DOHH2 (cell line): ENCODE data around the gene NXPH3.

Source experiments
- H3F3A ChIP-seq: fragments of 200-600 bp; sonication (generic), shearing (Covaris generic); 2 replicates; pipeline ENCODE4 v1.6.0; 2016; ENCODE audit warnings: antibody characterized with exemption, mild to moderate bottlenecking; ENCODE audit not compliant: control insufficient read depth, insufficient read depth
- H3K27ac ChIP-seq: fragments of 200-600 bp; sonication (generic); 2 replicates; pipeline ENCODE4 v1.5.1; 2014; ENCODE audit warnings: low read depth, mild to moderate bottlenecking, low read length, moderate library complexity
- H3K27me3 ChIP-seq: fragments of 200-600 bp; sonication (generic); 2 replicates; pipeline ENCODE4 v1.6.1; 2014; ENCODE audit warnings: mild to moderate bottlenecking, low read length, mixed read lengths; ENCODE audit not compliant: control insufficient read depth
- H3K36me3 ChIP-seq: fragments of 200-600 bp; sonication (generic); 2 replicates; pipeline ENCODE4 v1.6.1; 2014; ENCODE audit warnings: mild to moderate bottlenecking, low read length, moderate library complexity, mixed read lengths; ENCODE audit not compliant: control insufficient read depth
- H3K4me1 ChIP-seq: fragments of 200-600 bp; sonication (generic); 2 replicates; pipeline ENCODE4 v1.6.1; 2014; ENCODE audit warnings: mild to moderate bottlenecking, low read length, mixed read lengths; ENCODE audit not compliant: control insufficient read depth
- H3K4me2 ChIP-seq: fragments of 200-600 bp; sonication (generic); 2 replicates; pipeline ENCODE4 v1.6.0; 2014; ENCODE audit warnings: mild to moderate bottlenecking, low read length, moderate library complexity
- H3K4me3 ChIP-seq: fragments of 200-600 bp; sonication (generic); 2 replicates; pipeline ENCODE4 v1.5.1; 2014; ENCODE audit warnings: mild to moderate bottlenecking, low read length, mixed read lengths
- H3K79me2 ChIP-seq: fragments of 200-600 bp; sonication (generic); 2 replicates; pipeline ENCODE4 v1.6.1; 2014; ENCODE audit warnings: mild to moderate bottlenecking, low read length, mixed read lengths; ENCODE audit not compliant: control insufficient read depth
- H3K9me2 ChIP-seq: fragments of 200-600 bp; sonication (generic); replicated peaks from 2 replicates; pipeline ENCODE4 v1.6.1; 2014; ENCODE audit warnings: mild to moderate bottlenecking, low read length, mixed read lengths; ENCODE audit not compliant: control insufficient read depth
- H3K9me3 ChIP-seq: fragments of 200-600 bp; sonication (generic); 2 replicates; pipeline ENCODE4 v1.6.1; 2014; ENCODE audit warnings: antibody characterized with exemption, low read length, mixed read lengths; ENCODE audit not compliant: control insufficient read depth, insufficient read depth
- H4K20me1 ChIP-seq: fragments of 200-600 bp; sonication (generic); 2 replicates; pipeline ENCODE4 v1.6.0; 2014; ENCODE audit warnings: low read depth, mild to moderate bottlenecking, antibody characterized with exemption, low read length, moderate library complexity; ENCODE audit not compliant: control insufficient read depth, insufficient read depth
- EZH2phosphoT487 ChIP-seq: fragments of 200-600 bp; sonication (generic); IDR thresholded peaks from 2 replicates; pipeline ENCODE4 v1.6.1; 2017; ENCODE audit warnings: borderline replicate concordance, mild to moderate bottlenecking, antibody characterized with exemption, low read length, moderate library complexity, mixed read lengths
- TF ChIP-seq, protein P1 (sequence below): fragments of 200-600 bp; sonication (generic); IDR thresholded peaks from one replicate; pipeline ENCODE4 v1.5.1; 2014; ENCODE audit warnings: antibody characterized with exemption, mild to moderate bottlenecking, low read depth, low read length; ENCODE audit not compliant: poor library complexity, severe bottlenecking

The NXPH3 gene

DNA sequence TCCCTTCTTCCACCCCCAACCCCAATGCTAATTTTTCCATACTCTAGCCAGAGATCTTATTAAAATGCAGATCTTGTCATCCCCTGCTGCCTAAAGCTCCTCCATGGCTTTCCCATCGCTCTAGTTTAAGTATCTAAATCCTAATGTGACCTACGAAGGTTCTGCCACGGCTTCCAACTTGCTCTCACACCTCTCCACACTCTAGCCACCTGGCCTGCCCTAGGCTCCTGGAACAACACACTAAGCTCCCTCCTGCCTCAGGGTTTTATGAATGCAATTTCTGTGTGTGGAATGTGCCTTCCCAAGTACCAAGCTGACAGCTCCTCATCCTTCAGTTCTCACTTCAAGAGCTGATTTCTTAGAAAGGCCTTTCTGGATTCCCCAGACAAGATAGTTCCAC is 16.6 kb downstream of the NXPH3 start:
- Histone ChIP-seq H3K9me2 (no peaks in the 10 kb centered on the region), H3K4me1 (no peaks in the 10 kb centered on the region), H3K27ac (no peak overlapping the region), H3F3A (no peaks in the 10 kb centered on the region), H3K36me3 (no peaks in the 10 kb centered on the region; the same call in none of the 2 replicates), H3K4me3 (no peak overlapping the region), H3K4me2 (no peak overlapping the region), H3K27me3 (no peaks in the 10 kb centered on the region), H3K9me3 (no peaks in the 10 kb centered on the region), H4K20me1 (no peaks in the 10 kb centered on the region; the same call in 1 of the 2 replicates), H3K79me2 (no peaks in the 10 kb centered on the region)
- TF ChIP-seq EZH2phosphoT487: no peak
- TF ChIP-seq, protein P1, sequence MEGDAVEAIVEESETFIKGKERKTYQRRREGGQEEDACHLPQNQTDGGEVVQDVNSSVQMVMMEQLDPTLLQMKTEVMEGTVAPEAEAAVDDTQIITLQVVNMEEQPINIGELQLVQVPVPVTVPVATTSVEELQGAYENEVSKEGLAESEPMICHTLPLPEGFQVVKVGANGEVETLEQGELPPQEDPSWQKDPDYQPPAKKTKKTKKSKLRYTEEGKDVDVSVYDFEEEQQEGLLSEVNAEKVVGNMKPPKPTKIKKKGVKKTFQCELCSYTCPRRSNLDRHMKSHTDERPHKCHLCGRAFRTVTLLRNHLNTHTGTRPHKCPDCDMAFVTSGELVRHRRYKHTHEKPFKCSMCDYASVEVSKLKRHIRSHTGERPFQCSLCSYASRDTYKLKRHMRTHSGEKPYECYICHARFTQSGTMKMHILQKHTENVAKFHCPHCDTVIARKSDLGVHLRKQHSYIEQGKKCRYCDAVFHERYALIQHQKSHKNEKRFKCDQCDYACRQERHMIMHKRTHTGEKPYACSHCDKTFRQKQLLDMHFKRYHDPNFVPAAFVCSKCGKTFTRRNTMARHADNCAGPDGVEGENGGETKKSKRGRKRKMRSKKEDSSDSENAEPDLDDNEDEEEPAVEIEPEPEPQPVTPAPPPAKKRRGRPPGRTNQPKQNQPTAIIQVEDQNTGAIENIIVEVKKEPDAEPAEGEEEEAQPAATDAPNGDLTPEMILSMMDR: no peak

DNA sequence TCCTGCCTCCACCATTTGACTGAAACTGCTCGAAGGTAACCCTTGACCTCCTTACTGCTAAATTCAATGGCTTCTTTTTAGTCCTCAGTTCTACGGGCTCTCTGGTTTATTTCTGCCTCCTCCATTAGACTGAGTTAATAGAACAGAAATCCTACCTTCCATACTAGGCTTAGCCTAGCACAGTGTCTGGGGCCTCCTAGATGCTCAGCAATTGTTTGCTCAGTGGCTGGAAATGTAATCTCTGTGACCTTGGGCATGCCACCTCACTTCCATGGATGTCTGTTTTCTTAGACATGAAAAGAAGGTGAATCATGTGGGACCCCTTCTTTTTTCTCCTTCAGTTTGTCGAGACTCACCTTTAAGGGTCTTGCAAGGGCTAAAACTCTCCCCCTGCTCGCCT is 19.7 kb downstream of the NXPH3 start:
- no peak overlapping the region for H3K27ac ChIP-seq
- no peak for TF ChIP-seq EZH2phosphoT487
- TF ChIP-seq, protein P1: no peak
- peaks cover 15% of the 10 kb centered on the region for H3K36me3 ChIP-seq
- H3K4me2 ChIP-seq: no peak overlapping the region
- no peaks in the 10 kb centered on the region for H3K4me1 ChIP-seq
- no peaks in the 10 kb centered on the region for H3K27me3 ChIP-seq
- no peaks in the 10 kb centered on the region for H3K9me3 ChIP-seq
- H3K4me3 ChIP-seq: no peak overlapping the region
- no peaks in the 10 kb centered on the region for H3K79me2 ChIP-seq
- no peaks in the 10 kb centered on the region for H4K20me1 ChIP-seq
- no peaks in the 10 kb centered on the region for H3K9me2 ChIP-seq
- H3F3A ChIP-seq: no peaks in the 10 kb centered on the region

DNA sequence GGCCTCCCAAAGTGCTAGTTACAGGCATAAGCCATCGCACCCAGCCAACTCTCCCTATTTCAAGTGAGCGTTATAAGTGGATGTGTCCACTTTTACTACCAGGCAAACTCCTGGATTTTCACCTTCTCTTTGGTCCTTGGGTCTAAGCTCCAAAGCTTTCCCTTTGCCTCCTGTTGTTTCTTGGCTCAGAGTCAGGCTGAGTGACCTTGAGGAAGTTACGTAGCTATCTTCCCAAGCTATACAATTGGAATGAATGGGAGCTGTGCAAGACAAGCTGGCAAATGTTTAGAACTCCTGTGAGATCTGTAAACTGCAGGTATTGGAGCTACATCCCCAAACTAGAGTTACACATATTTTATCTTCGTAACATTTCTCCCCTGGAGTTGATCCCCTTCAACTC is 20.3 kb downstream of the NXPH3 start:
- Histone ChIP-seq H3K9me2 (no peaks in the 10 kb centered on the region), H3K9me3 (no peaks in the 10 kb centered on the region), H3K79me2 (no peaks in the 10 kb centered on the region), H4K20me1 (no peaks in the 10 kb centered on the region), H3K27ac (no peak overlapping the region), H3K4me2 (no peak overlapping the region), H3K27me3 (no peaks in the 10 kb centered on the region), H3F3A (no peaks in the 10 kb centered on the region), H3K4me1 (no peaks in the 10 kb centered on the region), H3K36me3 (peaks cover 20% of the 10 kb centered on the region), H3K4me3 (no peak overlapping the region)
- no peak for TF ChIP-seq EZH2phosphoT487
- TF ChIP-seq, protein P1: no peak
